Measurements from ENCODE around the gene EFCAB7.

Gene EFCAB7

DNA sequence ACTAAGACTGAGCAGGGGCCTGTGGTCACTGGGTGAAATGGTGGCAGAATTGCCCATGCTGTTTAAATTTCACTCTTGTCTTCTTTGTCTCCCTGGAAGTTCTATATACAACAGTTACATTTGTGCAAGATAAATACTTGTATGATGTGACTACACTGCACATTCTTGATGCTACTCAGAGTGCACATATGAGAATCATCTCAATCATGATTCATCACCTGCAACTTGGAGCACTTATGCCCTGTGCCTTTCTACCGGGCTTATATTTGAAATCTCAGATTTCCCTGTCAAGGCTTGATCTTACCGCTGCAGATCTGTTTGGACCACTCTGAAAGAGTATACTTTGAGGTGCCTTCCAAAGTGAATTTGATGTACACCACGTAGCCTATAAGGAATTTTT, 80.5 kb downstream of the EFCAB7 start:
- no peak for FAIRE-seq

DNA sequence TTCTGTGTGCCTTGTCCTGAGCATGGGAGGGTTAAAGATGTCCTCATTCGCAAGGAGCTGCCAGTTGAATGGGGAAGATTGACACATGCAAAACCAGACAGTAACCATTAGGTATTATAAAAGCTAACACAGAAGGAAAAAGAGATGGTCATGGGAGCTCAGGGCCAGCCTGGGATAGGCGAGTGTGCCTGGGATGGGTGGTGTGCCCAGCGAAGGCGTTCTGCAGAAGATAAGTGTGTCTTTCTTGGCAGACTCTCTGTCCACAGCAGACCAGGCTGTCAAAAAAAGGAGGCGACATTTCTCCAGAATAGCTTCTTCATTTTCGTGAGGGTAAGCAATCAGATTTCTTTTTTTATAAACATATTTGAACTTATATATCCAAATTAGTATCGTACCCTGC, 84.0 kb downstream of the EFCAB7 start:
- no peak for FAIRE-seq

DNA sequence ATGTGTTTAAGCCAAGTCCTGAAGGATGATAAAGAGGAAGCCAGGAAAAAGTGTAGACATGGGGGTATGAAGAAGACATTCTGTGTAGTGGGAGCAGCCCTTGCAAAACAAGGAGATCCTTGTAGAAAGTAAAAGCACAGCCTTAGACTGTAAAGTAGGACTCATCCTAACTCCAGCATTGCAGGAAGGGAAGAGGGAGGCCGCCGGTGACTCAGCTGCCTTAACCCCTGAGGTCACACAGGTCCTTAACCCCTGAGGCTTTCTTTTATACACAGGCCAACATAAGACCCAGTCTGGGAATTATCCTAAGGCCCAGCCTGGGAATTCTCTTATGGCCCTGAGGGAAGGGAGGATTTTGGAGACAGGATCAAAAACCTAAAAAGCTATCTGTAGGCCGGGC, 87.9 kb downstream of the EFCAB7 start:
- no peak for FAIRE-seq

DNA sequence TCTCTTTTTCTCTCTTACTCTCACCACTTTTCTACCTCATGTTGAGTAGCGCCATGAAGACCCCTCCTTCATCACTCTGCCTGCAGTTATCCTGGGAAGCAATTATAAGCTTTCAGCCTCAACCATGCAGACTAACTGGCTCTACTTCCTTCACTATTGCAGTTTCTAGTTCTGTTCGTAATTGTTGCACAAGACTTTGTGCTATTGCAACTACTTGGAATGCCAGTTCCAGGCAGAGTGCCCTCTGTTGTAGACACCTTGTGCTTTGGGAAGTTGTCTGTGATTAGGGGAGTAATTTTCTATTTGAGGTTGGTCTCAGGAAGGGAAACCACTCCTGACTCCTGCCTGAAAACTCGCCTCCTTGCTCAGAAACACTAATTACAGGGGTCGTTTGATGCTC, 89.2 kb downstream of the EFCAB7 start:
- FAIRE-seq = no peak

DNA sequence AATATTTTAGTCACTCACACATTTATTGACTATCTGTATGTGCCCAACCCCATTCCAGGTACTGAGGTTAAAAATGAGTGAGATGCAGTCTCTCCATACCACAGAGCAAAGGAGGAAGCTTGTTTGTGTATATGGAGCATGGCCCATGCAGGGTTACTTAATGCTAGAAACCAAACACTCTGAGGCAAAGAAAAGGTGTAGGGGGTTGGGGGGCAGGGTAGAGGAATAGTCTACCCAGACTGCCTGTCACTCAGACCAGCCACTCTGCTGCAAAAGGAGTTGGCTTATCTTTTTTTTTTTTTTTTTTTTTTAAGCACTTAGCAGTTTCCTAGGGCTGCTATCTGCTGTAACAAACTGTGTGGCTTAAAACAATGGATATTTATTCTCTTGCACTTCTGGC, 89.6 kb downstream of the EFCAB7 start:
- no peak for FAIRE-seq

DNA sequence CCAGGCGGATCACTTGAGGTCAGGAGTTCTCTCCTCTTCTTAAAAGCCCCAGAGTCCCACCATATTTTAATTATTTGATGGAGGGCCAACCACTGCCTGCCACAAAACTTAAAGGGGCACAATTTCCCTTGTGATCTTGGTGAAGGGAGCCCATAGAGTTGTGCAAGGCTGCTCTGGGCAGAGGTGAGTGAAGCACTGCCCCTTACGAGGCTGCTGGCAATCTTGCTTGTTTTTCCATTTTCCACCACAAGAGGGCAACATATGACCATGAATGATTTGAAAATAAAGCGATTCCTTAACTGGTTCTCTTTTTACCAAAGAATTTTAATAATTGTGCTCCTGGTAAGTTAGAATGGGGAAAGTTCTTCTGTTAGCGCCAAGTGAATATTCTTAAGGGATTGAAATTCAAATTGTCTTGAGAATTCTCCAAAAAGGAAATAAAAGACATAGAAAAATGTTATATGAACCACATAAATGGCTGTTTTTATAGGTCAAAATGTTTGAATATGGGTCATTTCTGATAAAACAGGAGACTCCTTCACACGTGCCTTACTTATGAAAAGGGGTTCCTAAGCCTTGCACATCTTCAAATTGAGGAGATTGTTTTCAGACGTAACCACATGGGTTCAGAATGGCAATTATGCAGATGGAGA, 92.6 kb downstream of the EFCAB7 start:
- FAIRE-seq = peak; percentile 92

DNA sequence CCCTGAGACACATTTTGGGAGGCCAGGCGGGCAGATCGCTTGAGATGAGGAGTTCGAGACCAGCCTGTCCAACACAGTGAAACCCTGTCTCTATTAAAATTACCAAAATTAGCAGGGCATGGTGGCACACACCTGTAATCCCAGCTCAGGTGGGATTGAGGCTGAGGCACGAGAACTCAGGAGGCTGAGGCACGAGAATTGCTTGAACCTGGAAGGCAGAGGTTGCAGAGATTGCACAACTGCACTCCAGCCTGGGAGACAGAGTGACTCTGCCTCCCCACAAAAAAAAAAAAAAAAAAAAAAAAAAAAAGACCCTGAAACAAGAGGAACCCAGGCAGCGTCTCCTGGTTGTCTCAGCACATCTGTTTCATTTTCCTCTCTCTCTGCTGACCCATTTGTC, 94.1 kb downstream of the EFCAB7 start:
- FAIRE-seq = no peak

DNA sequence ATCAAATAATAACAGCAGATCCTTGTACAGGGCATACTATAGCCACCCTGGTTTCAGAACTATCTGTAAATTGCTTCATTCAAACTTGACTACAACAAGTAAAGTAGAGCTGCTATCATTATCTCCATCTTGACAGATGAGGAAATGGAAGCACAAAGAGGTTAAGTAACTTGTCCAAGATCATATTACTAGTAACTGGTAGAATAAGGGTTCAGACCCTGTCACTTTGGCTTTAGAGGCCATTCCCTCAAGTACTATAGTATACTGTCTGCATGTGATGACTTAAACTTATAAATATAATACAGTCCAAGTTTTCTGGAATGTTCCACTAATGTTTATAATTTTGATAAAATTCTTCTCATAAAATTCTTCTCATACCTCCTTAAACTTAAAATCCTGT, 94.7 kb downstream of the EFCAB7 start:
- no peak for FAIRE-seq

DNA sequence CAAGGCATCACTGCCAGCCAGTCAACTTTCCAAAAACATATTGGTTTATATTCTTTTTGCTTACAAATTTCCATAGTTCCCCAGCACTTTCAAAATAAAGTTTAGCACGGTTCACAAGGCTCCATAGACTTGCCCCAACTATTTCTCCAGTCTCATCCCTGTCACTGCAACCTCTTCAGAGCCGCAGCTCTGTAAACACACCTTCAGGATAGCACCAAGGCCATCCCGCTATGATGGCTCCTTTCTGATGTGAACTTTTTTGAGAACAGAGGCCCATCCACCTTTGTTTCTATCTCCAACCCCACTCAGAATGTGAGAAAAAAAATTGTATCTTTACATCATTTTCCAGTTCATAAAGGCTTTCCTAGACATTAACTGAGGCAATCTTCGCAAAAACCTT, 96.2 kb downstream of the EFCAB7 start:
- FAIRE-seq = no peak

DNA sequence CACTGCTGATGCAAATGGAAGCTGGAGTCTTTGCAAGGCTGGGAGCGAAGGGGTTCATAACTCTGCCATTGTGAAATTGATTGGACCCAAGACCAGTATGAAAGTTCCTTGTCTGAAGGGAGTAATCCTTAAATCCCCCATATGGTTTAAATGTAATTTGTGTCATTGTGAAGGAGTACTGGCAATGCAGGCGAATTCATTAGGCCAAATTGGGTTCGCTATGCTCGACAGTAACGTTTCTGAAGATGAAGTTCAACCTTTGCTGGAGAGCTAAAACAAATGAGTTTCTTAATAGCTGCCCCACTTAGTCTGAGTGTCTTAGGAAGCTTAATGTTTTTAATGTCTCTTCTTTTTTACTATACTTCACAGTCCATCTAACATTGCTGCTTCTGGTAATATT, 97.3 kb downstream of the EFCAB7 start:
- no peak for FAIRE-seq

DNA sequence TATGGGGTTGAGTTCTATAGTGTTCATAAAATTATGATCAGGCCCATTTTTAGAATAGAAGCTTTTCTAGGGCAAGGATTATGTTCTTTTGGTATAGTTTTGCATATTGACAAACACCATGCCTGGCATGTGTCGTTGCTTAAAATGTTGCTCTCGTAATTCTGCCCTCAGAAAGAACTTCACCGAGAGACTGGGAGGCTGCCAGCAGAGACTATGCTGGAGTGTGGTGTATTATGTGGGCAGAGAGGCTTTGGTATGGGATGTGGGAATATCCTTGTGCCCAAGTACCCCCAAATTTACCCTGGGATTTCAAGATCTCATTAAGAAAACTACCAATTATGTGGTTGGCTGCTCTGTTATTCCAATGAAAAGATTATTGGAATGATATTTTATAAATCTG, 97.8 kb downstream of the EFCAB7 start:
- no peak for FAIRE-seq

DNA sequence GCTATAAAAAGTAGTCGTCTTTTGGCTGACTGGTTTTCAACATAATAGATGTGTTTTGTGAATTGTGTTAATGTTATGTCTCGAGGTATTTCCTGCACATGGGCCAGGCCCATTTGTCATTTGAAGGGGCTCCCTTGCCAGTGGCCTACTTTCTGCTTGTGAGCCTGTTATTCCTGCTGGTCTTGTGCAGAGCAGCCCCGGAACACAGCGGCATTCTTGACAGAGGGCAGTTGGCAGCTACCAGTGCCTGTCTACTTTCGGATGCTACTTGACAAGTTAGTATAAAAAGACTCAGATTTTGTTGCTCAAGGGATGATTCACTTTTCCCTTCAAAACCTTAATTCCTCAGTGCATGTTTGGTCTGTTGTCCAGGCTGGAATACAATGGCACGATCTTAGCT, 98.4 kb downstream of the EFCAB7 start:
- FAIRE-seq = no peak
